PC-3 (cell line): ENCODE results near the gene RNF126. TPM values are rescaled to one million over a fixed set of nuclear protein-coding genes. Genes with fewer than 3 reads are reported as not detected.

Experiments used
- ATAC-seq: fragments of 200-7000 bp; cut with Tn5 transposase; 2 replicates; pipeline ENCODE4 v1.9.1; 2020; ENCODE audit warnings: mild to moderate bottlenecking, moderate library complexity
- BruUV-seq: library from RNA; stranded (reverse); fragments of 400-500 nt; replicated peaks from 2 replicates; lab custom pipeline; 2021; lab: Mats Ljungman, UMichigan
- CTCF ChIA-PET: fragments of 300-600 bp; sonication (Branson Sonifier 250); formaldehyde crosslinking; loops from one replicate; lab custom pipeline; 2022; ENCODE audit warnings: antibody characterized with exemption; lab: Charles Lee
- POLR2A ChIA-PET: fragments of 300-600 bp; sonication (Branson Sonifier 250); formaldehyde crosslinking; loops from one replicate; lab custom pipeline; 2022; ENCODE audit warnings: antibody characterized with exemption; ENCODE audit not compliant: unreplicated experiment; lab: Charles Lee
- DNase-seq: peaks from one replicate; pipeline ENCODE4 v3.0.0-alpha.2; 2015
- H2AFZ ChIP-seq: fragments of 300-600 bp; sonication (generic); 2 replicates; pipeline ENCODE4 v1.6.0; 2016; ENCODE audit warnings: antibody characterized with exemption, low read length
- H3F3A ChIP-seq: fragments of 300-600 bp; sonication (generic); one replicate; pipeline ENCODE4 v1.6.0; 2017; ENCODE audit warnings: antibody characterized with exemption, low read length, control low read depth, mild to moderate bottlenecking; ENCODE audit not compliant: unreplicated experiment
- H3K27ac ChIP-seq: fragments of 300-600 bp; sonication (generic); 2 replicates; pipeline ENCODE4 v1.5.1; 2016; ENCODE audit warnings: mild to moderate bottlenecking, low read length
- H3K27me3 ChIP-seq: fragments of 300-600 bp; sonication (generic); 2 replicates; pipeline ENCODE4 v1.6.1; 2016; ENCODE audit warnings: low read length, mixed read lengths
- H3K36me3 ChIP-seq: fragments of 300-600 bp; sonication (generic); 2 replicates; pipeline ENCODE4 v1.6.1; 2016; ENCODE audit warnings: low read depth, mixed run types, low read length, mixed read lengths
- H3K4me1 ChIP-seq: fragments of 300-600 bp; sonication (generic); 2 replicates; pipeline ENCODE4 v1.5.1; 2016; ENCODE audit warnings: low read length; ENCODE audit not compliant: insufficient read depth
- H3K4me2 ChIP-seq: fragments of 300-600 bp; sonication (generic); 2 replicates; pipeline ENCODE4 v1.6.0; 2016; ENCODE audit warnings: low read length
- H3K4me3 ChIP-seq: fragments of 300-600 bp; sonication (generic); 2 replicates; pipeline ENCODE4 v1.5.1; 2016; ENCODE audit warnings: mild to moderate bottlenecking, low read length, mixed read lengths
- H3K79me2 ChIP-seq: fragments of 300-600 bp; sonication (generic); 2 replicates; pipeline ENCODE4 v1.6.1; 2017; ENCODE audit warnings: low read length, mixed read lengths
- H3K9ac ChIP-seq: fragments of 300-600 bp; sonication (generic); 2 replicates; pipeline ENCODE4 v1.6.0; 2016; ENCODE audit warnings: mild to moderate bottlenecking, low read length
- H3K9me2 ChIP-seq: fragments of 300-600 bp; sonication (generic); replicated peaks from 2 replicates; pipeline ENCODE4 v1.6.1; 2016; ENCODE audit warnings: mixed run types, low read length, mixed read lengths
- H3K9me3 ChIP-seq: fragments of 300-600 bp; sonication (generic); 2 replicates; pipeline ENCODE4 v1.6.1; 2016; ENCODE audit warnings: low read length, mixed read lengths
- H4K20me1 ChIP-seq: fragments of 300-600 bp; sonication (generic); 2 replicates; pipeline ENCODE4 v1.6.1; 2016; ENCODE audit warnings: low read length, mixed read lengths
- EZH2 ChIP-seq: fragments of 300-600 bp; sonication (generic); IDR thresholded peaks from one replicate; pipeline ENCODE4 v1.6.1; 2017; ENCODE audit warnings: antibody characterized with exemption, mild to moderate bottlenecking, low read length; ENCODE audit not compliant: unreplicated experiment
- EZH2phosphoT487 ChIP-seq: fragments of 300-600 bp; sonication (generic); IDR thresholded peaks from 2 replicates; pipeline ENCODE4 v1.6.1; 2018; ENCODE audit warnings: mild to moderate bottlenecking, antibody characterized with exemption, low read length, borderline replicate concordance
- intact Hi-C: fragments of 100-400 bp; cut with micrococcal nuclease; formaldehyde crosslinking; loops from 2 replicates; pipeline ENCODE4 v1.9.0; 2023
- total RNA-seq: library from RNA; depleted of rRNA; stranded (reverse); fragments of >200 nt; gene quantifications from 2 replicates; pipeline ENCODE4 v1.2.3, GENCODE V29; 2014
- TF ChIP-seq, protein P1 (sequence below): fragments of 300-600 bp; sonication (generic); conservative IDR thresholded peaks from 2 replicates; pipeline ENCODE4 v1.5.1; 2017; ENCODE audit warnings: antibody characterized with exemption, low read depth, mild to moderate bottlenecking, low read length

The RNF126 gene
- total RNA-seq, 1 experiment from 2014 or later = 86.4 TPM

DNA sequence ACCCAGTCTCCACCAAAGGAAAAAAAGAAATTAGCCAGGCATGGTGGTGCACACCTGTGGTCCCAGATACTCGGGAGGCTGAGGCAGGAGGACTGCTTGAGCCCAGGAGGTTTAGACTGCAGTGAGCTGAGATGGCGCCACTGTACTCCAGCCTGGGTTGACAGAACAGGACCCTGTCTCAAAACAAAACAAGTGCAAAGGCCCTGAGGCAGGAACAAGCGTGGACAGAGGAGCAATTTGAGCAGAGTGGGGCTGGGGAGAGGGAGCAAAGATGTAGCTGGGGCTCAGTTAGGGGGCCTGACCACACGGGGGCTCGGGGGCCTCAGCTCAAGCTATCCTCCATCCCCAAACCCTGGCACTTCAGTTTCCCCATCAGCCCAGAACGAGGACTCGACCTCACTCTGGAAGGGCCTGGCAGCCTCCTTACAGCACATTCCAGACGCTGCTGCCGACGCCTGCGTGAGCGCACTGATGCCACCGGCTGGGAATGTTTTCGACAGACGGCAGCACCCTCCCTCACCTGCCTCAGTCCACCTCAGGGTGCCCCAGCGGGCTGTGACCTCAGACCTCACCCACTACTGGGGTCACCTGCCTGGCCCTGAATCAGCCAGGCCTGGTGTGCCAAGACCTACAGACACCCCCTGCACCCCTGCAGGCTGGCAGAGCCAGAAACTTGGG, 27.9 kb downstream of the RNF126 start:
- Histone ChIP-seq H4K20me1 (no peaks in the 10 kb centered on the region), H2AFZ (no peak overlapping the region), H3K27me3 (no peaks in the 10 kb centered on the region), H3K9ac (no peak overlapping the region), H3F3A (no peaks in the 10 kb centered on the region), H3K9me2 (no peaks in the 10 kb centered on the region), H3K27ac (no peak overlapping the region), H3K79me2 (peaks cover 30% of the 10 kb centered on the region), H3K36me3 (no peaks in the 10 kb centered on the region), H3K4me1 (peaks cover 5% of the 10 kb centered on the region; the same call in 1 of the 2 replicates), H3K4me2 (peak overlapping the region; percentile 90; the same call in 1 of the 2 replicates), H3K4me3 (no peak overlapping the region), H3K9me3 (no peaks in the 10 kb centered on the region)
- POLR2A ChIA-PET = no interaction called here
- CTCF ChIA-PET = no interaction called here
- intact Hi-C loops = loop anchor here (10.0 kb wide), 1 partner anchor 60 kb away; the partner anchor contains the start of gene BSG
- no peak for ATAC-seq
- BruUV-seq = no TSS peak
- TF ChIP-seq EZH2phosphoT487 (no peak), EZH2 (no peak)
- TF ChIP-seq, protein P1, sequence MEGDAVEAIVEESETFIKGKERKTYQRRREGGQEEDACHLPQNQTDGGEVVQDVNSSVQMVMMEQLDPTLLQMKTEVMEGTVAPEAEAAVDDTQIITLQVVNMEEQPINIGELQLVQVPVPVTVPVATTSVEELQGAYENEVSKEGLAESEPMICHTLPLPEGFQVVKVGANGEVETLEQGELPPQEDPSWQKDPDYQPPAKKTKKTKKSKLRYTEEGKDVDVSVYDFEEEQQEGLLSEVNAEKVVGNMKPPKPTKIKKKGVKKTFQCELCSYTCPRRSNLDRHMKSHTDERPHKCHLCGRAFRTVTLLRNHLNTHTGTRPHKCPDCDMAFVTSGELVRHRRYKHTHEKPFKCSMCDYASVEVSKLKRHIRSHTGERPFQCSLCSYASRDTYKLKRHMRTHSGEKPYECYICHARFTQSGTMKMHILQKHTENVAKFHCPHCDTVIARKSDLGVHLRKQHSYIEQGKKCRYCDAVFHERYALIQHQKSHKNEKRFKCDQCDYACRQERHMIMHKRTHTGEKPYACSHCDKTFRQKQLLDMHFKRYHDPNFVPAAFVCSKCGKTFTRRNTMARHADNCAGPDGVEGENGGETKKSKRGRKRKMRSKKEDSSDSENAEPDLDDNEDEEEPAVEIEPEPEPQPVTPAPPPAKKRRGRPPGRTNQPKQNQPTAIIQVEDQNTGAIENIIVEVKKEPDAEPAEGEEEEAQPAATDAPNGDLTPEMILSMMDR = no peak
- no peak for DNase-seq

DNA sequence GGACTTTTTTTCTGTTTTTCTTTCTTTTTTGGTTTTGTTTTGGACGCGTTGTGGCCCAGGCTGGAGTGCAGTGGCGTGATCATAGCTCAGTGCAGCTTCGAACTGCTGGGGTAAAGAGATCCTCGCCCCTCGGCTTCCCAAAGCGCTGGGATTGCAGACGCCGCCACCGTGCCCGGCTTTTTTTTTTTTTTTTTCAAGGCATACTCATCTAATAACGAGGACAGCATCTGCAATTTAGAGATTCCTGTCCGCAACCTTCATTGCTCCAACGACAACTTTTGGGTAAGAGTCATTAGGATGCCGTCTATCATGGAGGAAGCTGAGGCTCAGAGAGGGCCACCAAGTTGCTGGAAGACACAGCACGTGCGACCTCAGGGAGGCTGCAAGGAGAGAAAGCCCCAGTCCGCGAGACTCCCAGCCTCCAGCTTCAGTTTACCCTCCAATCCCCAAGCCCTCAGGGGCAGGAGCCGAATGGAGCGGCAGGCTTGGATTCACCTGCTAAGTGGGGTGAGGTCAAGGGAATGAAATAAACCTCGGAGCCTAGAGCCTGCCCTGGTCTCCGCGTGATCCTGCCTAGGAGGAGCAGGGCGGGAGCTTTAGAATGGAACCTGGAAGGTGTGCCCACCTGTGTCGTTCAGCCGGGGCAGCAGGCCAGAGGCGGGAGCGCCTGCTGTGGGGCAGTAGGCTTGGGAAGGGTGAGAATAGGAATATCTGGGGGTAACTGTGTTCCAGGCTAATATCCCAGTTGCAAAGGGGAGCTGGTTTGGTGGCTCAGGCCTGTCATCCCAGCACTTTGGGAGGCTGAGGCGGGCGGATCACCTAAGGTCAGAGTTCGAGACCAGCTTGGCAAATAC, 29.0 kb downstream of the RNF126 start:
- Histone ChIP-seq H3F3A (no peaks in the 10 kb centered on the region), H3K27ac (no peak overlapping the region), H3K36me3 (no peaks in the 10 kb centered on the region), H3K9me2 (no peaks in the 10 kb centered on the region), H3K4me1 (peaks cover 5% of the 10 kb centered on the region; the same call in 1 of the 2 replicates), H4K20me1 (no peaks in the 10 kb centered on the region), H3K4me3 (peak overlapping the region; percentile 89), H3K79me2 (peaks cover 37% of the 10 kb centered on the region), H2AFZ (peak overlapping the region; percentile 92), H3K4me2 (peak overlapping the region; percentile 90), H3K9ac (peak overlapping the region; percentile 76), H3K9me3 (no peaks in the 10 kb centered on the region), H3K27me3 (no peaks in the 10 kb centered on the region)
- ATAC-seq (peak; percentile 5; the same call in 1 of the 2 replicates), DNase-seq (no peak)
- CTCF ChIA-PET = no interaction called here
- intact Hi-C loops = loop anchor here (10.0 kb wide), 1 partner anchor 59 kb away; the partner anchor contains the start of gene BSG
- POLR2A ChIA-PET = no interaction called here
- BruUV-seq = TSS peak; percentile 67
- TF ChIP-seq EZH2 = no peak
- no peak for TF ChIP-seq EZH2phosphoT487

DNA sequence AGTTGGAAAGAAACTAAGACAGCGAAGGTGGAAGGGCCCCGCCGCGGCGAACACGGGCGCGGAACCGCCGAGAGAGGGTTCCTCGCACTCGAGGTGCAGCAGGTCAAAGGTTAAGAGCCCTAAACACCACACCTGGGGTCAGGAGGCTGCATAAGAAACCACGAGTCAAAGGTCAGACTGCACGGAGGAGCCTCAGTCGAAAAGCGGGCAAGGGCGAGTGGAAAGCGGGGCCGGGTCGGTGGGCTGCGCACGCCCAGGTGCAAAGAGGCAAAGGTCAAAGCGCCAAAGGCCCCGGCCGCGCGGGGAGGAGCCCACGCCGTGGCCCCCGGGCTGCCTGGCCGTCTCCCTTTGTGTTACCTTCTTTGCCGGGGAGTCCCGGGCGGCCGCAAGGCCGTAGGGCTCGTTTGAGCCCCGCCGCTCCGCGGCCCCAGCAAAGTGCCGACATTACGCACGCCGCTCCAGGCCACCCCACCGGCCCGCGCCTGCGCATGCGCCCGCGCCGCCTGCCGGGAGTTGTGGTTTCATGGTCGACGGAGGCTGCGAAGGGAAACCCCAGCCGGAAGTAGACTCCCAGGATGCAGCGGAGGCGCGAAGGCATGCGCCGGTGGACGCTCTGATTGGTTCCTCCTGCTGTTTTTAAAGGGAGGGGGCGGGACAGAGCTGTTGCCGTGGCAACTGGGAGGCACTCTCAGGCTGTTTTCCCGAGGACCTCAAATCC, 29.8 kb downstream of the RNF126 start, which contains the start of gene POLRMT:
POLRMT (minus strand) TSS at position 470 of the 718 bp plus-strand sequence; CDS start at position 445, 25 bp downstream.
- intact Hi-C loops = loop anchor here (10.0 kb wide), 1 partner anchor 58 kb away; the partner anchor contains the start of gene BSG
- POLR2A ChIA-PET = no interaction called here
- ATAC-seq (peak; percentile 96), DNase-seq (peak; percentile 96)
- Histone ChIP-seq H3K36me3 (peaks cover 2% of the 10 kb centered on the region; the same call in 1 of the 2 replicates), H3K79me2 (peaks cover 44% of the 10 kb centered on the region), H4K20me1 (no peaks in the 10 kb centered on the region), H3K27me3 (no peaks in the 10 kb centered on the region), H2AFZ (peak within 1 kb of the TSS; percentile 92), H3K9me3 (no peaks in the 10 kb centered on the region), H3K9me2 (no peaks in the 10 kb centered on the region), H3K4me2 (peak within 1 kb of the TSS; percentile 92), H3F3A (no peaks in the 10 kb centered on the region), H3K27ac (peak within 1 kb of the TSS; percentile 35), H3K4me3 (peak within 1 kb of the TSS; percentile 89), H3K9ac (peak within 1 kb of the TSS; percentile 89), H3K4me1 (peaks cover 5% of the 10 kb centered on the region; the same call in 1 of the 2 replicates)
- TSS peak; percentile 52 for BruUV-seq
- CTCF ChIA-PET = no interaction called here
- TF ChIP-seq, protein P1 = no peak
- TF ChIP-seq EZH2phosphoT487 (no peak), EZH2 (no peak)
